ENCODE measurements around the gene ZBTB20. TPM values are rescaled to one million over a fixed set of nuclear protein-coding genes. Genes with fewer than 3 reads are reported as not detected.

Gene ZBTB20
- total and polyA plus RNA-seq, 12 donors: 0.57 to 105 (median 86.8) TPM

DNA sequence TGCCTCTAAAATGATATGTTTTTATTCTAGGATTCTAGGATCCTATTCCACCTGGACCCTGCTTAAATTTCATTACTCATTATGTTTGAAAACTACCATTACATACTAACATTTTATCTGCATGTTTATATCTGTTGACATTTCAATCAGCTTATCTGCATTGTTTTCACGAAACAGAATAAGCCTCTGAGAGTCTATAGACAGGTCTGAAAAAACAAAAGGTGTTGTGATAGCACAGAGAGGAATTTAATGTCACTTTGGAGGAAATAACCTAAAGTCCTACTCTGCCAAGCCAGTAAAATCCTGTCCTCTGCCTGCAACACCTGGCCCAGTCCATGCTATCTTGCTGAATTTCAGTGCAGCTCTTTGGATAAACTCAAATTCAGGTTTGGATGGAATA lies 315.2 kb downstream of the ZBTB20 start:
- ATAC-seq (no peak), DNase-seq (no peak)
- Histone ChIP-seq H3K36me3 (no peaks in the 10 kb centered on the region), H3K4me3 (no peak overlapping the region), H3K9me3 (no peaks in the 10 kb centered on the region), H3K4me1 (peaks cover 0 to 12% (median 4%) of the 10 kb centered on the region in 9 donors), H3K27me3 (no peaks in the 10 kb centered on the region), H3K27ac (no peak overlapping the region)
- TF ChIP-seq, protein P1, sequence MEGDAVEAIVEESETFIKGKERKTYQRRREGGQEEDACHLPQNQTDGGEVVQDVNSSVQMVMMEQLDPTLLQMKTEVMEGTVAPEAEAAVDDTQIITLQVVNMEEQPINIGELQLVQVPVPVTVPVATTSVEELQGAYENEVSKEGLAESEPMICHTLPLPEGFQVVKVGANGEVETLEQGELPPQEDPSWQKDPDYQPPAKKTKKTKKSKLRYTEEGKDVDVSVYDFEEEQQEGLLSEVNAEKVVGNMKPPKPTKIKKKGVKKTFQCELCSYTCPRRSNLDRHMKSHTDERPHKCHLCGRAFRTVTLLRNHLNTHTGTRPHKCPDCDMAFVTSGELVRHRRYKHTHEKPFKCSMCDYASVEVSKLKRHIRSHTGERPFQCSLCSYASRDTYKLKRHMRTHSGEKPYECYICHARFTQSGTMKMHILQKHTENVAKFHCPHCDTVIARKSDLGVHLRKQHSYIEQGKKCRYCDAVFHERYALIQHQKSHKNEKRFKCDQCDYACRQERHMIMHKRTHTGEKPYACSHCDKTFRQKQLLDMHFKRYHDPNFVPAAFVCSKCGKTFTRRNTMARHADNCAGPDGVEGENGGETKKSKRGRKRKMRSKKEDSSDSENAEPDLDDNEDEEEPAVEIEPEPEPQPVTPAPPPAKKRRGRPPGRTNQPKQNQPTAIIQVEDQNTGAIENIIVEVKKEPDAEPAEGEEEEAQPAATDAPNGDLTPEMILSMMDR (IDR thresholded peaks at IDR 0.05): no peak
- intact Hi-C loops (cut with DNase I): loop anchor here in 3 of 10 donors (2.0 to 10.0 kb wide), 3 partner anchors 261 to 860 kb away; no protein-coding TSS in a partner anchor
- 61 to 78% methylated on average over 1 of the region's 1 CpG for WGBS, 2 donors

DNA sequence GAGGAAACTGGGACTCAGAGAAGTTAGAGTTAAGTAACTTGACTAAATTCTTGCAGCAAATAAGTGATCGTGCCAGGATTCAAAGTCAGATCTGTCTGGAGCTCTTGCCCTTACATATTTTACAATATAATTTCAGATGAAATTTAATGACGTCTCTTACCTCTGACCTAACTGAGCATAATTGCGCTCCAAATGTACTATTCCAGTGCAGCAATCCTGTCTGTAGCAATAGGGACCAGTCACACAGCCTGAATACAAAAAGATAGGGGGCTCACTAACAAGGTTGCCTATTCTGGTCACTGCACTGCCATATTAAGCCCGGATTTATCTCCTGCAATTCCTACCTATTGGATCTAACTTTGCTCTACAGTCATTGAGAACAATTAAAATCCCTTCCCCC lies 316.4 kb downstream of the ZBTB20 start:
- Histone ChIP-seq H3K27me3 (no peaks in the 10 kb centered on the region), H3K4me1 (peaks cover 0 to 12% (median 3%) of the 10 kb centered on the region in 9 donors), H3K9me3 (no peaks in the 10 kb centered on the region), H3K27ac (no peak overlapping the region), H3K36me3 (no peaks in the 10 kb centered on the region), H3K4me3 (no peak overlapping the region)
- intact Hi-C loops (cut with DNase I): loop anchor here in 3 of 10 donors (2.0 to 10.0 kb wide), 3 partner anchors 262 to 862 kb away; no protein-coding TSS in a partner anchor
- peak in 1 of 8 donors; percentile 27 for ATAC-seq
- no peak for DNase-seq
- 90 to 93% methylated on average over 4 of the region's 4 CpGs for WGBS, 2 donors
- TF ChIP-seq, protein P1 (IDR thresholded peaks at IDR 0.05): no peak

DNA sequence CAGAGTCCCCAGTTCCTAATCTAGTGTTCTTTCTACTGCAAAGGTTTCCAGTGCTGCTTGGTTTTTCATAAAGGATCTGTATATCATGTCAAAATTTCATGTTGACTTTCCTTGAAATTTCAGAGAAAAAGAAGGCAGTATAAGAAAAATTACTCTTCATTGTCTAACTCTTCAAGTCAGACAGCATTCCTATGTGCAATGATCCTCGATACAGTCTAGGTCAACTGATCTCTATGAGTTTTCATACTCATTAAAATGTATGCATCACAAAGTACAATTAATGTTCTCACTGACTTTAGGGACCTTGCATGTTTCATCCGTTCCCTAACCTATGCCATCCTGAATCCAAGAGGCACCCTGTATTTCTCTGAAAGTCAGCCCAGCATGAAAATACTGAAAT lies 317.3 kb downstream of the ZBTB20 start:
- WGBS, 2 donors: 90 to 95% methylated on average over 2 of the region's 2 CpGs
- Histone ChIP-seq H3K4me3 (no peak overlapping the region), H3K27ac (no peak overlapping the region), H3K36me3 (no peaks in the 10 kb centered on the region), H3K27me3 (no peaks in the 10 kb centered on the region), H3K4me1 (peaks cover 0 to 7% (median 0%) of the 10 kb centered on the region in 9 donors), H3K9me3 (no peaks in the 10 kb centered on the region)
- intact Hi-C loops (cut with DNase I): loop anchor here in 8 of 10 donors (2.0 to 10.0 kb wide), 10 partner anchors 255 to 955 kb away; no protein-coding TSS in a partner anchor
- TF ChIP-seq, protein P1 (IDR thresholded peaks at IDR 0.05): no peak
- ATAC-seq (no peak), DNase-seq (no peak)

DNA sequence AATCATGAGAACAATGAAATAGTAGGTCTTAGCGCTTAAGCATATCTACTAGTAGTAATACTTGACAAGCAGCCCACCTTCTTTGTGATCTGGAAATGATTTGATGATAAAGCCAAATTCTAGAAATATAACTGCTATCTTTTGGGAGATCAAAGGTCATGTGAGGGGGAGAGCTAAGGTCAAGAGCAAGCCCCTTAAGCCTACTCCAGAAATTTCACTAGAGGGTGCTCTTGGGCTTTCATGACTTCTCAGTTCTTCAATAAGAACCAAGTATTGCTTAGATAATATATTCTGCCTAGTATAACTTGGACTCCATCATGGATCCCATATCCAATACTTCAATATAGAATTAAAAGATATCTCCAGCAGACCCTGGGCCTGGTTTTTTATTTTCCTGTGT lies 319.6 kb downstream of the ZBTB20 start:
- Histone ChIP-seq H3K27ac (no peak overlapping the region), H3K36me3 (no peaks in the 10 kb centered on the region), H3K27me3 (no peaks in the 10 kb centered on the region), H3K4me3 (no peak overlapping the region), H3K9me3 (no peaks in the 10 kb centered on the region), H3K4me1 (peaks cover 0 to 7% (median 0%) of the 10 kb centered on the region in 9 donors)
- 94 to 95% methylated on average over 1 of the region's 1 CpG for WGBS, 2 donors
- TF ChIP-seq, protein P1 (IDR thresholded peaks at IDR 0.05): peak in 8 of 9 donors; percentile 47 to 82 (median 73)
- ATAC-seq: peak in 7 of 8 donors; percentile 62 to 81 (median 76)
- intact Hi-C loops (cut with DNase I): loop anchor here in 7 of 10 donors (5.0 to 10.0 kb wide), 8 partner anchors 257 to 957 kb away; no protein-coding TSS in a partner anchor
- DNase-seq: peak in 1 of 2 donors; percentile 24

Measured in heart right ventricle (tissue), 16 donors.